A549 (cell line): ENCODE results near the gene LRRC46.

Experiments used
- CTCF ChIP-seq: fragments of >200 bp; sonication (Bioruptor Twin); formaldehyde crosslinking; IDR thresholded peaks from 3 replicates; pipeline ENCODE4 v1.5.1; 2016
- EHMT2 ChIP-seq: fragments of 200-600 bp; sonication (generic); IDR thresholded peaks from 2 replicates; pipeline ENCODE4 v1.6.1; 2016; ENCODE audit warnings: antibody characterized with exemption, low read depth, mild to moderate bottlenecking, moderate library complexity
- ESRRA ChIP-seq: fragments of 150-350 bp; IDR thresholded peaks from 2 replicates; pipeline ENCODE4 v1.6.1; 2014; ENCODE audit warnings: mild to moderate bottlenecking, low read length, borderline replicate concordance
- FOSB ChIP-seq: fragments of 250-450 bp; sonication (Bioruptor Pico); IDR thresholded peaks from 2 replicates; pipeline ENCODE4 v1.5.0; 2020; ENCODE audit warnings: mild to moderate bottlenecking, moderate library complexity
- KDM1A ChIP-seq: fragments of 200-600 bp; sonication (generic); IDR thresholded peaks from 2 replicates; pipeline ENCODE4 v1.6.1; 2016; ENCODE audit warnings: low read depth, mild to moderate bottlenecking
- POLR2AphosphoS2 ChIP-seq: conservative IDR thresholded peaks from 2 replicates; pipeline ENCODE4 v1.6.1; 2012; ENCODE audit warnings: low read length, improper control_type of control experiment, inconsistent platforms

GRCh38 chr17:47821031-47821423, 10.4 kb upstream of the LRRC46 start:
- TF ChIP-seq CTCF (no peak), ESRRA (no peak), FOSB (CRISPR knock-in tag) (no peak), POLR2AphosphoS2 (no peak), EHMT2 (no peak), KDM1A (no peak)
